DOHH2 (cell line): ENCODE measurements around the gene GFM1.

ENCODE experiments used
- EZH2phosphoT487 ChIP-seq: fragments of 200-600 bp; sonication (generic); IDR thresholded peaks from 2 replicates; pipeline ENCODE4 v1.6.1; 2017; ENCODE audit warnings: borderline replicate concordance, mild to moderate bottlenecking, antibody characterized with exemption, low read length, moderate library complexity, mixed read lengths
- TF ChIP-seq, protein P1 (sequence below): fragments of 200-600 bp; sonication (generic); IDR thresholded peaks from one replicate; pipeline ENCODE4 v1.5.1; 2014; ENCODE audit warnings: antibody characterized with exemption, mild to moderate bottlenecking, low read depth, low read length; ENCODE audit not compliant: poor library complexity, severe bottlenecking

DNA sequence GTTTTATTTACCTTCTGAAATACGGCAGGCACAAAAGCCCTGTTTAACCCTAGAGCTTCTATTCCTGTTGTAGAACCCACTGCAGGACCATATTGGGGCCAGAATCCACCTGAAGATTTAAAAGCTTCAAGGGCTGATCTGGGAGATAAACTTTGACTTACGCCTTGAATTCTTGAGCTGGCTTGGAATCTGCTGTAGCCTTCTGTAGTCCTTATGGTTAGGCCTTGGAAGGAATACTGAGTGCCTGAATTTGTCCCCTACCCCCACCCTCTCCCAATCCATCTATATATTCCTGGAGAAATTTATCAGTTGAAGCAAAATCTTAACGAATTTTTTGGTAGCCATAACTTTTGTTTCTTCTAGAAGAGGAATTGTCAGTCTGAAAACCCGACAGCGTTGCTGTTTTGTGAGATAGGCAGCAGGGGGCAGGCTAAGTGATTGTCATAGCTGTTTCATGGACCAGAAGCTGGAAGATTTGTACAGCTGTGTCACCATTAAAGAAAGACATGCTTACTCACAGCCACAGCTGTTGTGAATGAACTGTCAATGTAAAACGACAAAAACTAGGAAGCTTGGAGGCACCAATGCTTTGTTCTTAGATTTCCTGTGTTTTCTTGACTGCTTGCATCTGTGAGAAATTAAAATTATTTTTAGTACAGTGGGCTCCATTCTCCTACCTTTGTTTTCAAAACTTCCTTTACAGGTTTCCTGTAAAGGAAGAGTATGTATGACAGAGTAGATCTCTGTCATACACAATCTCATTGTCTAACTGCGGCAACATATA, 15.3 kb downstream of the GFM1 start:
- TF ChIP-seq, protein P1, sequence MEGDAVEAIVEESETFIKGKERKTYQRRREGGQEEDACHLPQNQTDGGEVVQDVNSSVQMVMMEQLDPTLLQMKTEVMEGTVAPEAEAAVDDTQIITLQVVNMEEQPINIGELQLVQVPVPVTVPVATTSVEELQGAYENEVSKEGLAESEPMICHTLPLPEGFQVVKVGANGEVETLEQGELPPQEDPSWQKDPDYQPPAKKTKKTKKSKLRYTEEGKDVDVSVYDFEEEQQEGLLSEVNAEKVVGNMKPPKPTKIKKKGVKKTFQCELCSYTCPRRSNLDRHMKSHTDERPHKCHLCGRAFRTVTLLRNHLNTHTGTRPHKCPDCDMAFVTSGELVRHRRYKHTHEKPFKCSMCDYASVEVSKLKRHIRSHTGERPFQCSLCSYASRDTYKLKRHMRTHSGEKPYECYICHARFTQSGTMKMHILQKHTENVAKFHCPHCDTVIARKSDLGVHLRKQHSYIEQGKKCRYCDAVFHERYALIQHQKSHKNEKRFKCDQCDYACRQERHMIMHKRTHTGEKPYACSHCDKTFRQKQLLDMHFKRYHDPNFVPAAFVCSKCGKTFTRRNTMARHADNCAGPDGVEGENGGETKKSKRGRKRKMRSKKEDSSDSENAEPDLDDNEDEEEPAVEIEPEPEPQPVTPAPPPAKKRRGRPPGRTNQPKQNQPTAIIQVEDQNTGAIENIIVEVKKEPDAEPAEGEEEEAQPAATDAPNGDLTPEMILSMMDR = peak; percentile 83
- no peak for TF ChIP-seq EZH2phosphoT487
